Suprapubic skin (tissue), 4 donors: ENCODE measurements around the gene ZNF19. TPM values are rescaled to one million over a fixed set of nuclear protein-coding genes. Genes with fewer than 3 reads are reported as not detected.

ENCODE experiments used
- DNase-seq, 2 donors: peaks; one replicate each; pipeline ENCODE4 v3.0.0-alpha.2; 2019; ENCODE audit warnings: low spot score in 2 of 2
- H3K27ac ChIP-seq: fragments of 200-600 bp; sonication (generic); one replicate; pipeline ENCODE4 v1.5.1; 2019
- H3K27me3 ChIP-seq: fragments of 200-600 bp; sonication (generic); one replicate; pipeline ENCODE4 v1.5.1; 2019
- H3K36me3 ChIP-seq: fragments of 200-600 bp; sonication (generic); one replicate; pipeline ENCODE4 v1.5.1; 2019
- H3K4me1 ChIP-seq: fragments of 200-600 bp; sonication (generic); one replicate; pipeline ENCODE4 v1.5.1; 2019
- H3K4me3 ChIP-seq: fragments of 200-600 bp; sonication (generic); one replicate; pipeline ENCODE4 v1.5.1; 2019; ENCODE audit warnings: mild to moderate bottlenecking
- H3K9me3 ChIP-seq: fragments of 200-600 bp; sonication (generic); one replicate; pipeline ENCODE4 v1.5.1; 2019
- EP300 ChIP-seq: sonication (generic); formaldehyde crosslinking; IDR thresholded peaks from one replicate; pipeline ENCODE4 v1.6.1; 2017; ENCODE audit warnings: antibody characterized with exemption
- POLR2A ChIP-seq, 2 donors: fragments of 450-650 bp; IDR thresholded peaks; one replicate each; pipeline ENCODE4 v1.6.1; 2017; ENCODE audit warnings: antibody characterized with exemption in 2 of 2, mild to moderate bottlenecking in 2 of 2, moderate library complexity in 2 of 2
- POLR2AphosphoS5 ChIP-seq, 3 donors: sonication (generic); formaldehyde crosslinking; IDR thresholded peaks; one replicate each; pipeline ENCODE4 v1.6.1; 2017; ENCODE audit warnings: antibody characterized with exemption in 3 of 3
- WGBS: methylation state at CpG from one replicate; pipeline ENCODE4 v1.1.5; 2018; 5-methylcytosine and 5-hydroxymethylcytosine counted together
- total RNA-seq, 4 donors: library from RNA; depleted of rRNA; stranded (reverse); fragments of >200 nt; gene quantifications; one replicate each; pipeline ENCODE4 v1.1.0, GENCODE V29; 2016
- TF ChIP-seq, protein P1 (sequence below), 2 donors: fragments of 200-600 bp in 1 of 2; fragments of 450-650 bp in 1 of 2; sonication (generic) in 1 of 2; IDR thresholded peaks; one replicate each; pipeline ENCODE4 v1.5.1; 2016 to 2019; ENCODE audit warnings: antibody characterized with exemption in 2 of 2, mild to moderate bottlenecking in 1 of 2, moderate library complexity in 1 of 2

The ZNF19 gene
- total RNA-seq, 4 donors from 2014 or later: 0.87 to 10.4 (median 5.3) TPM

DNA sequence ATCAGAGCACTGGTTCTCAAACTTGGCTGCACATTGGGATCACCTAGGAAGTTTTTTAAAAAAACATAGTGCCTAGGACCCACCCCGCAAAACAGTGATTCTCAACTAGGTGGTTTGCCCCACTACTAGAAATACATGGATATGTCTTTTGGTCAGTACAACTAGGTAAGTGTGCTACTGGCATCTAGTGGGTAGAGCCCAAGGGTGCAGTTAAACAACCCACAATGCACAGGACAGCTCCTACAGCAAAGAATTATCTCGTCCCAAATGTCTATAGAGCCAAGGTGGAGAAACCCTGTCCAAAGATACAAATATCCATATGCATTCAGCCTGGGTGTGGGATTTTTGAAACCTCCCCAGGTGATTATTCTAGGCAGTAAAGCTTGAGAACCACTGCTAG, 11.8 kb upstream of the ZNF19 start:
- no peak for DNase-seq
- WGBS: 63% methylated on average over 2 of the region's 2 CpGs
- no peak overlapping the region for H3K27ac ChIP-seq
- no peaks in the 10 kb centered on the region for H3K4me1 ChIP-seq
- peaks cover 2% of the 10 kb centered on the region for H3K27me3 ChIP-seq
- no peaks in the 10 kb centered on the region for H3K36me3 ChIP-seq
- H3K9me3 ChIP-seq: no peaks in the 10 kb centered on the region
- TF ChIP-seq POLR2AphosphoS5 (IDR thresholded peaks at IDR 0.05) (no peak), EP300 (no peak), POLR2A (IDR thresholded peaks at IDR 0.05) (no peak)
- TF ChIP-seq, protein P1, sequence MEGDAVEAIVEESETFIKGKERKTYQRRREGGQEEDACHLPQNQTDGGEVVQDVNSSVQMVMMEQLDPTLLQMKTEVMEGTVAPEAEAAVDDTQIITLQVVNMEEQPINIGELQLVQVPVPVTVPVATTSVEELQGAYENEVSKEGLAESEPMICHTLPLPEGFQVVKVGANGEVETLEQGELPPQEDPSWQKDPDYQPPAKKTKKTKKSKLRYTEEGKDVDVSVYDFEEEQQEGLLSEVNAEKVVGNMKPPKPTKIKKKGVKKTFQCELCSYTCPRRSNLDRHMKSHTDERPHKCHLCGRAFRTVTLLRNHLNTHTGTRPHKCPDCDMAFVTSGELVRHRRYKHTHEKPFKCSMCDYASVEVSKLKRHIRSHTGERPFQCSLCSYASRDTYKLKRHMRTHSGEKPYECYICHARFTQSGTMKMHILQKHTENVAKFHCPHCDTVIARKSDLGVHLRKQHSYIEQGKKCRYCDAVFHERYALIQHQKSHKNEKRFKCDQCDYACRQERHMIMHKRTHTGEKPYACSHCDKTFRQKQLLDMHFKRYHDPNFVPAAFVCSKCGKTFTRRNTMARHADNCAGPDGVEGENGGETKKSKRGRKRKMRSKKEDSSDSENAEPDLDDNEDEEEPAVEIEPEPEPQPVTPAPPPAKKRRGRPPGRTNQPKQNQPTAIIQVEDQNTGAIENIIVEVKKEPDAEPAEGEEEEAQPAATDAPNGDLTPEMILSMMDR (IDR thresholded peaks at IDR 0.05): no peak
- no peak overlapping the region for H3K4me3 ChIP-seq

DNA sequence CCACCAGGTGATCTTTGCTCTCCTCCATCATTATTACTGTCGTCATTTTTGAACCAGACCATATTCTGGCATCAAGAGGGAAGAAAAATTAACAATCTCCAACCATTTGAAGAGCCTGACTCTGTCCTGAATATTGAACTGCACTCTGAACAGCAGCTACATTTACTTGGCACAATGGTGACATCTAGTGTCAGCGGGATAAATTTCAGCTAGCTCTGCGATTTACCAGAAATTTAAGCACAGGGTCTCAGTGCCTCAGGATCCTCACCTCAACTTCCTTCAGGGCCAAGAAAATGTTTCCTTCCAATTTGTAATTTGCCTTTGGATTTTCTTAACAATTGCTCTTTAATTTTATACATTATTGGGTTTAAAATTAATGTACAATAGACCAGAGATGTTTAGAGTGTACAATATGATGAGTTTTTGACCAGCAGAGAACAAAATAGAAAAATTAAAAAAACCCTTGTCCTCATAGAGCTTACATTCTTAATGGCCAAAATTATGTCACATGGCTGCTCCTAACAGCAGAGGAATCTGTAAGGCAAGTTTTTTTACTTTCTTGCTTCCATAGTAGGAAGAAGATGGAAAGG, 10.7 kb upstream of the ZNF19 start:
- TF ChIP-seq POLR2A (IDR thresholded peaks at IDR 0.05): no peak
- TF ChIP-seq, protein P1 (IDR thresholded peaks at IDR 0.05): peak; percentile 28 to 49
- TF ChIP-seq POLR2AphosphoS5 (IDR thresholded peaks at IDR 0.05): no peak
- no peak for TF ChIP-seq EP300
- Histone ChIP-seq H3K9me3 (no peaks in the 10 kb centered on the region), H3K4me1 (no peaks in the 10 kb centered on the region), H3K4me3 (no peak overlapping the region), H3K27ac (no peak overlapping the region), H3K27me3 (peaks cover 2% of the 10 kb centered on the region), H3K36me3 (no peaks in the 10 kb centered on the region)
- 1% methylated on average over 3 of the region's 3 CpGs for WGBS
- no peak for DNase-seq

DNA sequence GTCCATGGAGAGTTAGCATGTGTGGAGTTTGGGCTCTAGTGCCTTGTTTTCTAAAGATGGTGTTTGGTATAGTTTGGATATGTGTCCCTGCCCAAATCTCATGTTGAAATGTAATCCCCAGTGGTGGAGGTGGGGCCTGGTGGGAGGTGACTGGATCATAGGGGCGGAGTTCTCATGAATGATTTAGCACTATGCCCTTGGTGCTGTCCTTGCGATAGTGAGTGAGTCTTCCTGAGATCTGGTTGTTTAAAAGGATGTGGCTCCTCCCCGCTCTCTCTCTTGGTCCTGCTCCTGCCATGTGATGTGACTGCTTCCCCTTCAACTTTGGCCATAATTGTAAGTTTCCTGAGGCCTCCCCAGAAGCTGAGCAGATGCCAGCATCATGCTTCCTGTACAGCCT, 8.9 kb upstream of the ZNF19 start:
- Histone ChIP-seq H3K27ac (no peak overlapping the region), H3K4me3 (no peak overlapping the region), H3K27me3 (no peaks in the 10 kb centered on the region), H3K9me3 (no peaks in the 10 kb centered on the region), H3K4me1 (no peaks in the 10 kb centered on the region), H3K36me3 (no peaks in the 10 kb centered on the region)
- DNase-seq: no peak
- WGBS: 83% methylated on average over 3 of the region's 3 CpGs
- TF ChIP-seq POLR2A (IDR thresholded peaks at IDR 0.05): no peak
- TF ChIP-seq POLR2AphosphoS5 (IDR thresholded peaks at IDR 0.05): no peak
- TF ChIP-seq EP300: no peak
- TF ChIP-seq, protein P1 (IDR thresholded peaks at IDR 0.05): no peak

DNA sequence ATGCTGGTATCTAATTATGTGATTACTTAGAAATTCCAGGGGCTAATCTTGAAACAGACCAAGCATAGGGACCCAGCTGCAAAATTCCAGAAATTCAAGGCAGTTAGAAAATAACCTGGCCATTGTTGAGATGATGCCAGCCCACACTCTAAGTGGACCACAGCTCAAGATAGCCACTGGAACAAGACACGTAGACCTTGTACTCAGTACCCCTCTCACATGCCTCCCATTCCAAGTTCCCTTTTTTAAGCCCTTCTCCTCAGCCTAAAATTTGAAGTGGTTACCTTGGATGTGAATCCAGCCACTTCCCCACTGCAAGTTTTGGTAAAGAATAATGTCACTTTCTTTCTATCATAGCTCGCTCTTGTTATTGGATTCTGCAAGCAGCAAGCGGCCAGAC, 4.1 kb upstream of the ZNF19 start:
- H3K27me3 ChIP-seq: no peaks in the 10 kb centered on the region
- no peak for DNase-seq
- H3K9me3 ChIP-seq: no peaks in the 10 kb centered on the region
- H3K27ac ChIP-seq: no peak overlapping the region
- no peaks in the 10 kb centered on the region for H3K36me3 ChIP-seq
- H3K4me3 ChIP-seq: no peak overlapping the region
- WGBS: 86% methylated on average over 3 of the region's 3 CpGs
- no peaks in the 10 kb centered on the region for H3K4me1 ChIP-seq
- TF ChIP-seq POLR2A (IDR thresholded peaks at IDR 0.05): no peak
- TF ChIP-seq, protein P1 (IDR thresholded peaks at IDR 0.05): no peak
- no peak for TF ChIP-seq POLR2AphosphoS5 (IDR thresholded peaks at IDR 0.05)
- TF ChIP-seq EP300: no peak

DNA sequence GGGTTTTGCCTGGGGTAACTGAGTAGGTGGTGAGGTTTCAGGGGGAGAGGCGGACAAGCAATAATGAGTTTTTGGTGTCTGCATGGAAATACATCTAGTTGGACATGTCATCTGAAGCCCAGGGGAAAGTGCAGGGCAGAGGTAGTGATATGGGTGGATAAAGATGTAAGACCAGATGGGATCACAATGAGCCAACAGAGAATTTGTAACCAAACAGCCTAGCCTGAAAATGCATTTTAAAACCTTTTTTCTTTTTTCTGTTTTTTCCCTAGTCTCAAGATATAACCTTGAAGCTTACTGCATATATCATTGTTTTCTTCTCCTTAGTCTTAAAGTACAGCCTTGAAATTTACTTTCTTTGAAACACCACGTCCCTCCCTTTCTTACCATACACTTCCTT, 3.7 kb upstream of the ZNF19 start:
- no peaks in the 10 kb centered on the region for H3K27me3 ChIP-seq
- no peaks in the 10 kb centered on the region for H3K36me3 ChIP-seq
- H3K9me3 ChIP-seq: no peaks in the 10 kb centered on the region
- TF ChIP-seq POLR2A (IDR thresholded peaks at IDR 0.05) (no peak), EP300 (no peak), POLR2AphosphoS5 (IDR thresholded peaks at IDR 0.05) (no peak)
- TF ChIP-seq, protein P1 (IDR thresholded peaks at IDR 0.05): no peak
- no peaks in the 10 kb centered on the region for H3K4me1 ChIP-seq
- 65% methylated on average over 2 of the region's 2 CpGs for WGBS
- no peak overlapping the region for H3K4me3 ChIP-seq
- no peak for DNase-seq
- H3K27ac ChIP-seq: no peak overlapping the region
